Measurements from ENCODE around the gene VEZT.

GRCh38 chr12:95253386-95253785, 35.8 kb downstream of the VEZT start:
- no peak for TF ChIP-seq CTCF (conservative IDR thresholded peaks at IDR 0.05; ENCODE audit: low read depth, low read length)
- TF ChIP-seq EZH2 (IDR thresholded peaks at IDR 0.05; ENCODE audit: borderline replicate concordance, low read depth, low read length, poor library complexity, severe bottlenecking), result no peak

Measured in A673 (cell line).